Thyroid gland (tissue), 4 donors: ENCODE data around the gene LTN1.

Experiments used
- POLR2A ChIP-seq, 2 donors: fragments of 450-650 bp; IDR thresholded peaks; one replicate each; pipeline ENCODE4 v1.6.1; 2017; ENCODE audit warnings: antibody characterized with exemption in 2 of 2, mild to moderate bottlenecking in 2 of 2, moderate library complexity in 1 of 2
- TF ChIP-seq, protein P1 (sequence below), 6 experiments: fragments of 200-600 bp in 3 of 6; fragments of 450-650 bp in 3 of 6; sonication (generic) in 3 of 6; IDR thresholded peaks; one replicate each; pipeline ENCODE4 v1.5.1; 2016 to 2019; ENCODE audit warnings: antibody characterized with exemption in 6 of 6, mild to moderate bottlenecking in 2 of 6, inconsistent platforms in 1 of 6, moderate library complexity in 1 of 6

DNA sequence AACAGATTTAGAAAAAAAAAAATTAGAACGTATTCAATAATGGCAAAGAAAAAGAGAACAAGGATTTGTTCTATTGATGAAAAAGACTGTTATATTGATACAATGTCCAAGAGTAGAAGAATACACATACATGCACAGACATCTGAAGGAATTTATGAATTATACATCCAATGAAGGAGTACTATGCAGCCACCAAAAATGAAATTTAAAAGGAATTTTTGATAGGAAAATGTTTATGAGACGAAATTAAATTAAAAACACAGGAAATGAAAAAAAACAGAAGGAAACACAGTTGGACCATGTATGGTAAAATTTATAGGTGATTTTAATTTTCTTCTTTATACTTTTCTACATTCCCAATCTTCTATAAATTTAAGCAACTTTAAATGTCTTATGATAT lies 110.3 kb downstream of the LTN1 start:
- TF ChIP-seq, protein P1, sequence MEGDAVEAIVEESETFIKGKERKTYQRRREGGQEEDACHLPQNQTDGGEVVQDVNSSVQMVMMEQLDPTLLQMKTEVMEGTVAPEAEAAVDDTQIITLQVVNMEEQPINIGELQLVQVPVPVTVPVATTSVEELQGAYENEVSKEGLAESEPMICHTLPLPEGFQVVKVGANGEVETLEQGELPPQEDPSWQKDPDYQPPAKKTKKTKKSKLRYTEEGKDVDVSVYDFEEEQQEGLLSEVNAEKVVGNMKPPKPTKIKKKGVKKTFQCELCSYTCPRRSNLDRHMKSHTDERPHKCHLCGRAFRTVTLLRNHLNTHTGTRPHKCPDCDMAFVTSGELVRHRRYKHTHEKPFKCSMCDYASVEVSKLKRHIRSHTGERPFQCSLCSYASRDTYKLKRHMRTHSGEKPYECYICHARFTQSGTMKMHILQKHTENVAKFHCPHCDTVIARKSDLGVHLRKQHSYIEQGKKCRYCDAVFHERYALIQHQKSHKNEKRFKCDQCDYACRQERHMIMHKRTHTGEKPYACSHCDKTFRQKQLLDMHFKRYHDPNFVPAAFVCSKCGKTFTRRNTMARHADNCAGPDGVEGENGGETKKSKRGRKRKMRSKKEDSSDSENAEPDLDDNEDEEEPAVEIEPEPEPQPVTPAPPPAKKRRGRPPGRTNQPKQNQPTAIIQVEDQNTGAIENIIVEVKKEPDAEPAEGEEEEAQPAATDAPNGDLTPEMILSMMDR (IDR thresholded peaks at IDR 0.05), result no peak
- TF ChIP-seq POLR2A (IDR thresholded peaks at IDR 0.05), result no peak
